SK-N-SH treated with all-trans-retinoic acid at 6 μM for 48 hours (cell line): ENCODE data around the gene MT1H.
A peak's percentile ranks its signal among the peaks of the same experiment; 100 is the strongest.
"Not testable (repeated sequence)": the region's sequence is repeated elsewhere in the genome, so short reads cannot be mapped to it uniquely, and the experiment has no call there.

Source experiments
- ATAC-seq: fragments of 200-7000 bp; cut with Tn5 transposase; 3 replicates; pipeline ENCODE4 v1.9.1; 2020; ENCODE audit warnings: mild to moderate bottlenecking, moderate library complexity
- ARNTL ChIP-seq: fragments of 450-650 bp; formaldehyde crosslinking; IDR thresholded peaks from 2 replicates; pipeline ENCODE4 v1.5.0; 2020; ENCODE audit warnings: low read depth, mild to moderate bottlenecking, moderate library complexity, borderline replicate concordance
- BACH2 ChIP-seq: fragments of 250-450 bp; sonication (Bioruptor Pico); IDR thresholded peaks from 2 replicates; pipeline ENCODE4 v1.9.0; 2021; ENCODE audit warnings: mild to moderate bottlenecking, borderline replicate concordance
- CREB5 ChIP-seq: fragments of 250-450 bp; sonication (Bioruptor Pico); IDR thresholded peaks from 2 replicates; pipeline ENCODE4 v1.5.1; 2020; ENCODE audit warnings: low read depth, mild to moderate bottlenecking, moderate library complexity
- CSDC2 ChIP-seq: fragments of 250-450 bp; sonication (Bioruptor Pico); IDR thresholded peaks from 2 replicates; pipeline ENCODE4 v1.5.0; 2020; ENCODE audit warnings: mild to moderate bottlenecking, moderate library complexity
- CSRNP3 ChIP-seq: fragments of 250-450 bp; sonication (Bioruptor Pico); IDR thresholded peaks from 2 replicates; pipeline ENCODE4 v1.5.1; 2021; ENCODE audit warnings: mild to moderate bottlenecking, moderate library complexity
- ESRRG ChIP-seq: fragments of 250-450 bp; sonication (Bioruptor Pico); IDR thresholded peaks from 2 replicates; pipeline ENCODE4 v1.6.1; 2021; ENCODE audit warnings: mild to moderate bottlenecking
- GLIS3 ChIP-seq: fragments of 250-450 bp; sonication (Bioruptor Pico); IDR thresholded peaks from 2 replicates; pipeline ENCODE4 v1.5.0; 2020; ENCODE audit warnings: mild to moderate bottlenecking, moderate library complexity
- ISL1 ChIP-seq: fragments of 250-450 bp; sonication (Bioruptor Pico); IDR thresholded peaks from 2 replicates; pipeline ENCODE4 v2.1.2; 2022; ENCODE audit warnings: mild to moderate bottlenecking, moderate library complexity
- PATZ1 ChIP-seq: fragments of 250-450 bp; sonication (Bioruptor Pico); IDR thresholded peaks from 2 replicates; pipeline ENCODE4 v1.8.0; 2020; ENCODE audit warnings: mild to moderate bottlenecking, moderate library complexity, borderline replicate concordance
- POU6F1 ChIP-seq: fragments of 250-450 bp; sonication (Bioruptor Pico); IDR thresholded peaks from 2 replicates; pipeline ENCODE4 v1.8.0; 2021; ENCODE audit warnings: low read depth, mild to moderate bottlenecking, moderate library complexity, borderline replicate concordance
- PPARA ChIP-seq: fragments of 250-450 bp; sonication (Bioruptor Pico); IDR thresholded peaks from 2 replicates; pipeline ENCODE4 v1.5.0; 2020; ENCODE audit warnings: mild to moderate bottlenecking, borderline replicate concordance
- RARB ChIP-seq: fragments of 250-450 bp; sonication (Bioruptor Pico); IDR thresholded peaks from 2 replicates; pipeline ENCODE4 v1.8.0; 2021; ENCODE audit warnings: mild to moderate bottlenecking, moderate library complexity
- SNAI2 ChIP-seq: fragments of 250-450 bp; sonication (Bioruptor Pico); IDR thresholded peaks from 2 replicates; pipeline ENCODE4 v1.5.0; 2020; ENCODE audit warnings: mild to moderate bottlenecking, moderate library complexity
- TCF4 ChIP-seq: fragments of 250-450 bp; sonication (Bioruptor Pico); IDR thresholded peaks from 2 replicates; pipeline ENCODE4 v1.8.0; 2021; ENCODE audit warnings: mild to moderate bottlenecking, moderate library complexity, borderline replicate concordance
- TOX ChIP-seq: fragments of 250-450 bp; sonication (Bioruptor Pico); IDR thresholded peaks from 2 replicates; pipeline ENCODE4 v1.8.0; 2021; ENCODE audit warnings: mild to moderate bottlenecking, moderate library complexity, borderline replicate concordance
- TSHZ2 ChIP-seq: fragments of 250-450 bp; sonication (Bioruptor Pico); IDR thresholded peaks from 2 replicates; pipeline ENCODE4 v1.5.0; 2020; ENCODE audit warnings: mild to moderate bottlenecking, moderate library complexity
- ZC3H10 ChIP-seq: fragments of 250-450 bp; sonication (Bioruptor Pico); IDR thresholded peaks from 2 replicates; pipeline ENCODE4 v1.5.1; 2021; ENCODE audit warnings: mild to moderate bottlenecking, moderate library complexity
- ZNF565 ChIP-seq: fragments of 450-650 bp; formaldehyde crosslinking; conservative IDR thresholded peaks from 2 replicates; pipeline ENCODE4 v1.5.0; 2020; ENCODE audit warnings: low read depth, mild to moderate bottlenecking, moderate library complexity
- ZNF70 ChIP-seq: fragments of 450-650 bp; formaldehyde crosslinking; IDR thresholded peaks from 2 replicates; pipeline ENCODE4 v1.5.0; 2020; ENCODE audit warnings: mild to moderate bottlenecking, moderate library complexity
- ZNF8 ChIP-seq: fragments of 450-650 bp; formaldehyde crosslinking; IDR thresholded peaks from 2 replicates; pipeline ENCODE4 v1.5.0; 2020; ENCODE audit warnings: mild to moderate bottlenecking, moderate library complexity

Gene MT1H

GRCh38 chr16:56662357-56663354 is 7.0 kb upstream of the MT1H start (continued):
- TF ChIP-seq TSHZ2 (CRISPR knock-in tag) (no peak), BACH2 (CRISPR knock-in tag) (no peak), ARNTL (CRISPR knock-in tag) (no peak), TCF4 (CRISPR knock-in tag) (no peak), ZC3H10 (CRISPR knock-in tag) (no peak), GLIS3 (CRISPR knock-in tag) (no peak)

DNA sequence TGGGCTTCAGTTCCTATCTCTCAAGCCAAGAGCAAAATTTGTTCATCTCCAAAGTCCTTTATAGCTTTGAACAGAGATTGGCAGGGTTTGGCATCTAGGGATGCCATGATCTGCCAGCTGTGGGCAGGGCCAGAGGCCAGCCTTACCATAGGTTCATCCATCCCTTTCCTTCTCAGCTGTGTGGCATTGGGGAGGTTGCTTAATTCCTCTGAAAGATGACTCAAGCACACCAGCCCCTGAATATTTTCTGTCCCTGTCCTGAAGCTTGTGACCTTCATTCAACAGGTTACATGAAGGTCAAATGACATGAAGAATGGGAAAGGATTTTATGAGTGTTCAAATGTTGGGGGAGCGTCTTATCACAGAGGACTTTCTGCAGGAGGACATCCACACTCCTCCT is 5.1 kb upstream of the MT1H start:
- no peak for TF ChIP-seq SNAI2 (CRISPR knock-in tag)
- no peak for TF ChIP-seq TCF4 (CRISPR knock-in tag)
- TF ChIP-seq TOX (CRISPR knock-in tag), result no peak
- ATAC-seq, result no peak

GRCh38 chr16:56665286-56666261 is 4.0 kb upstream of the MT1H start:
- ATAC-seq, result not testable (repeated sequence)

GRCh38 chr16:56667581-56668571 is 1.7 kb upstream of the MT1H start, which contains the start of gene MT1G:
Gene MT1G, minus strand, starts transcription at chr16:56668065. Its CDS starts 72 bp downstream, at chr16:56667993.
- ATAC-seq, result peak; percentile 59; the same call in 2 of the 3 replicates
- TF ChIP-seq PATZ1, result no peak
- no peak for TF ChIP-seq ZNF8 (CRISPR knock-in tag)
- no peak for TF ChIP-seq ZNF565 (CRISPR knock-in tag)
- no peak for TF ChIP-seq ZNF70 (CRISPR knock-in tag)
- no peak for TF ChIP-seq CREB5 (CRISPR knock-in tag)
- TF ChIP-seq POU6F1 (CRISPR knock-in tag), result no peak
- no peak for TF ChIP-seq PPARA (CRISPR knock-in tag)
- no peak for TF ChIP-seq ISL1
- TF ChIP-seq RARB (CRISPR knock-in tag), result no peak
- no peak for TF ChIP-seq ESRRG (CRISPR knock-in tag)
- no peak for TF ChIP-seq TOX (CRISPR knock-in tag)
- TF ChIP-seq CSRNP3, result no peak
- no peak for TF ChIP-seq CSDC2 (CRISPR knock-in tag)
